Measurements from ENCODE around the gene PGP.
"Not testable (repeated sequence)": the region's sequence is repeated elsewhere in the genome, so short reads cannot be mapped to it uniquely, and the experiment has no call there.

PGP gene

DNA sequence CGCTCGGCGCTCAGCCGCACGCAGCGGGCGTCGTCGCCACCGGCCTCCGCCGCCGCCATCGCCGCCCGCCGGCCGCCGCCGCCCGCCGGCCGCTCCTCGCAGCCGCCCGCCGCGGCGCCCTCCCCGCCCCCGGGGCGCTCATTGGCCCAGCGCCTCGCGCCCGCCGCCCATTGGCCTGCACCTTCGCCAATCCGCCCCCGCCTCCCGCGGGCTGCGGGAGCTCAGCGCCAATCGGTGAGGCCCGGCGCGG is at the start of gene PGP:
PGP (minus strand) TSS at position 122 of the 250 bp plus-strand sequence; CDS start at position 59, 63 bp downstream.
- no peak for DNase-seq (ENCODE audit: low read depth)

DNA sequence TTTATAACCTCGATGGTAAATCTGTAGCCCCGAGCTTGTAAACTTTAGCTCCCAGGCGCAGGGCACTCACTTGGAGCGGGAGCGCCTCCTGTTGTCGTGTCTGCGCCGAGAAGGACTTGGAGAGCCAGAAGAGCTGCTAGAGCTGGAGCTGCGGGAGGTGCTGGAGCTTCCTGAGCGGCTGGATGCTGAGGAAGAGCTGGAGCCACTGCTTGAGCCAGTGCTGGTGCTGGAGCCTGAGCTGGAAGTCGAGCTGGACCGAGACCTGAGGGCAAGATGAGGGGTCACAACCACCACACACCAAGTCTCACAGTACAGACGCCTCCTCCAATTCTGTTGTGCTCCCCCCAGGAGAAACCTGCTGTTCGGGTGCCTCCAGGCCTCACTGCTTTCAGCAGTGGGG is 48.4 kb upstream of the PGP start:
- DNase-seq (ENCODE audit: low read depth) = not testable (repeated sequence)

GRCh38 chr16:2260250-2260649 is 45.6 kb upstream of the PGP start:
- no peak for DNase-seq (ENCODE audit: low read depth)

DNA sequence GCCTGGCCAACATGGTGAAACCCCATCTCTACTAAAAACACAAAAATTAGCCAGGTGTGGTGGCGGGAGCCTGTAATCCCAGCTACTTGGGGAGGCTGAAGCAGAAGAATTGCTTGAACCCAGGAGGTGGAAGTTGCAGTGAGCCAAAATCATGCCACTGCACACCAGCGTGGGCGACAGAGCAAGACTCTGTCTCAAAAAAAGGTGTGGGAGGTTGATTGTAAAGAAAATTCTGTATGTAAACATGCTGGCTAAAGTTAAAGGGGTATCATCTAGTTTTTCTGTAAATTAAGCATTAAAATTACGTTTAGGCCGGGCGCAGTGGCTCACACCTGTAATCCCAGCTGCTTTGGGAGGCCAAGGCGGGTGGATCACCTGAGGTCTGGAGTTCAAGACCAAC is 43.9 kb upstream of the PGP start:
- DNase-seq (ENCODE audit: low read depth) = not testable (repeated sequence)

GRCh38 chr16:2257726-2258125 is 43.1 kb upstream of the PGP start:
- DNase-seq (ENCODE audit: low read depth) = no peak

GRCh38 chr16:2256531-2257140 is 42.0 kb upstream of the PGP start:
- no peak for DNase-seq (ENCODE audit: low read depth)

DNA sequence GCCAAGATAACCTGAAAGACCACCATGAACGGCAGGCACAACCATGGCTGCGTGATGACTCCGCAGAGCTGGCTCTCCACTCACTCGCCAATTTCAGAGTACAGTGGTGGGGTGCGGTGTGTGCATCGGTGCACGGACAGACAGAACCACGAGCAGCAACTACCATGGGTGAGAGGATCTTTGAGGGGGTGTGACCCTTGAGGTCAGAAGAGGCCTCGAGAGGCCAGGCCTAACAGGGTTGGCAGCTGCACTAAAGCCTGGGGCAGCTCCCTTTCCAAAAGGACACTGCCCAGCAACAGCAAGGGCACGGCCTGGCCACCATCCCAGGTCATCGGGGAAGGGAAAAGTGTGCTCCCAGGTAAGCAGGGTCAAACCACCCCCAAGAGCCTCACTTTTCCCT is 38.7 kb upstream of the PGP start:
- no peak for DNase-seq (ENCODE audit: low read depth)

DNA sequence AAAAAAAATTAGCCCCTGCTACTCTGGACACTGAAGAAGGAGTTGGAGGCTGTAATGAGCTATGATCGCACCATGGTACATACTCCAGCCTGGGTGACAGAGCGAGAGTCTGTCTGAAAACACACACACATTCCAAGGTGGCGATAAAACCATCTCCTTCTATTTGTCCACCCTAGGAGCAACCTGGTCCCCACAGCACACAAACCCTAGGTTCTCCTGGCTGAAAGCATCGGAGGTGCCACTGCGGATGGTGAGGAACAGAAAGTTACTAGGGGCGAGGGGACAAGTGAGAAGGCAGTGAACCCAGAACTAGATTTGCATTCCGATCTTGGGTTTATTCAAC is 38.1 kb upstream of the PGP start:
- no peak for DNase-seq (ENCODE audit: low read depth)

- peak; percentile 71 for DNase-seq (ENCODE audit: low read depth)
These were observed 36.9 kb upstream of the PGP start, which contains the start of gene ECI1 for GRCh38 chr16:2251296-2252111. TSS of gene ECI1 (minus strand) at chr16:2251587. CDS start at chr16:2251566, 21 bp downstream.

DNA sequence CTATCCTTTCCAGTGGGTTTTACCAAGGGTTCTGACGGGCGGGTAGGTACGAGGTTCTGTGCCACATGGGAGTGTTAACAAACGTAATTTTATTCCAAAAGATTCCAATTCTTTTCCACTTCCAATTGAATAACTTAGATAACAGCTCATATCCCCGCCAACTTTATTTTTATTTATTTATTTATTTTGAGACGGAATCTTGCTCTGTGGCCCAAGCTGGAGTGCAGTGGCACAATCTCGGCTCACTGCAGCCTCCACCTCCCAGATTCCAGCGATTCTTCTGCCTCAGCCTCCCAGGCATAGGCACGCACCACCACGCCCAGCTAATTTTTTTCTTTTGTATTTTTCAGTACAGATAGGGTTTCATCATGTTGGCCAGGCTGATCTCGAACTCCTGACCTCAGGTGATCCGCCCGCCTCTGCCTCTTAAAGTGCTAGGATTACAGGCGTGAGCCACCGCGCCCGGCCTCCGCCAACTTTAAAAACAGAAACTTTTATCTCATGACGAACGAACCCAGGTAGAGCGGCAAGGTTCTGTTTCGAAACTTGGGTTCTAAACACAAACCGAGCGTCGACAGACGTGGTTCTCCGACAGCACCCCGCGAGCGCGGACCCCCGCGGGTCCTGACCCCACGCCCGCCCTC is 36.1 kb upstream of the PGP start:
- DNase-seq (ENCODE audit: low read depth) = peak; percentile 28

DNA sequence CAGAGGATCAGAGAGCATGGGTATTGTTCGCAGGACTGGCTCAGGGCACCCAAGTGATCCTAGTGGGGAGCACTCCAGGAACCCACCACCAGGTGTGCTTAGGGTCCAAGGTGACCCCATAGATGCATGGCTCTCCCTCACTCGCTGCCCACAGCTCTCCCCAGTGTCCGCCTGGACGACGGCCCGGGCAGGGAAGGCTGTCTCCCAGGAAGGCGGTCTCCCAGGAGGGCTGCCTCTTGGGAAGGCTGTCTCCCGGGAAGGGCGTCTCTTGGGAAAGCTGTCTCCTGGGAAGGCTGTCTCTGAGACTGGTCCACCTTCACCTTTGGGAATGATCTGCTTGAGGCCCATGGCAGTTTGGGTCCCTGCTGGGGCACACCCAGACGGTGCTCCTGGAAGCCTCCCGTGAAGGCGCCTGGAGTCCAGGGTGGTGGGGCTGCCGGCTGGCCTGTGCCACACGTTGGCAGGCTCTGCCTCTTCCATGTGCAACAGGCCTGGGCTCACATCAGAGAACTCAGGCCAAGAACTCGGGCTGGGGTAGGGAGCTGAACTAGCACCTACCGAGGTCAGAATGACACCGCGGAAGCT is 31.8 kb upstream of the PGP start:
- DNase-seq (ENCODE audit: low read depth) = no peak

DNA sequence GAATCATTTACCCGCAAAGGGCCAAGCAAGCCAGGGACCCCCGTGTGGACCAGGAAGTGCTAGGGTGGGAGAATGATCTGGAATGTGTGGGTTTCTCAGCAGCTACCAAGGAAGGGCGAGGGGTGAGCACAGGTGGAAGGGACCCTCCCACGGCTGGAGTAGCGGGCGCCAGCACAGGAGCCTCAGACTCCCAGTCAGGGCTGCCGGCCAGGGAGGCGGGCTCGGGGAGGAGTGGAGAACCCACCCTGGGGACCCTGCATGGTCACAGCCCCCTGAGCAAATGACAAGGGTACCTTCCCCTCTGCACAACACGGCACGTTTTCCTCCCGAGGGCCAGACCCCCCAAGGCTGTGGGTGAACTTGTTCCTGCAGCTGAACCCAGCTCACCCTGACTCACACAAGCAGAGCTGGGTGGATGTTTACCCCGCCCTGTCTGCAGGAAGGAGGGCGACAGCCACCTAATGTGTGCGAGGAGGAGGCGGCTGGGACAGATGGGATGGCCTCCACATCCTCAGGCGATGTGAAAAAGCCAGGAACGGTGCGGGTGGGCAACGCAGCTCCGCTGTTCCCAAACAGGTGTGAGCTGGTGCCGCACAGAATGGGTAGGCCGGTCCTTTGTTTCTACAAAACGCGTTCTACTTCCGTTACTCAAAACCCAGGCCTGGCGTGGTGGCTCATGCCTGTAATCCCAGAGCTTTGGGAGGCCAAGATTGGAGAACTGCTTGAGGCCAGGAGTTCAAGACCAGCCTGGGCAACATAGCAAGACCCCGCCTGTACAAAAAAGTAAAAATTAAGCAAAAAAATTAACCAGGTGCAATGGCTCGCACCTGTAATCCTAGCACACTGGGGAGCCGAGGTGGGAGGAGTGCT is 30.5 kb upstream of the PGP start:
- DNase-seq (ENCODE audit: low read depth) = no peak

- DNase-seq (ENCODE audit: low read depth) = no peak
These were observed 29.7 kb upstream of the PGP start for GRCh38 chr16:2244301-2244700.

DNA sequence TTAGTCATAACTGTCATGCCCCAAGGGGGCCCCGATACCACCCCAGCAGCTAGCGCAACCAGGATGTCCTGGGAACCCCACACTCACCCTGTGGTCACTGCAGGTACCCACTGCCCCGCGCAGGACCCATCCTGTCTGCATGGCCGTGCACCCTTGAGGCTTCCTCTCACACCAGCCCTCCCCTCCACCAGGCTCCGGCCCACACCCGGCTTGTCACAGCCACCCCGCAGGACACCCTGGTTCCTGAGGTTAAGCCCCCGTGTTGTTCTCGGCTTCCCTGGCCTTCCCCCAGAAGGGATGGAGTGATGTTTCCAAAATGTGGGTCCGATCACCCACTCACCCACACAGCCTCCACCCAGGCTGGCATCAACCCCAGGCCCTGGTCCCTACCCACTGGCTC is 29.1 kb upstream of the PGP start:
- DNase-seq (ENCODE audit: low read depth) = no peak

DNA sequence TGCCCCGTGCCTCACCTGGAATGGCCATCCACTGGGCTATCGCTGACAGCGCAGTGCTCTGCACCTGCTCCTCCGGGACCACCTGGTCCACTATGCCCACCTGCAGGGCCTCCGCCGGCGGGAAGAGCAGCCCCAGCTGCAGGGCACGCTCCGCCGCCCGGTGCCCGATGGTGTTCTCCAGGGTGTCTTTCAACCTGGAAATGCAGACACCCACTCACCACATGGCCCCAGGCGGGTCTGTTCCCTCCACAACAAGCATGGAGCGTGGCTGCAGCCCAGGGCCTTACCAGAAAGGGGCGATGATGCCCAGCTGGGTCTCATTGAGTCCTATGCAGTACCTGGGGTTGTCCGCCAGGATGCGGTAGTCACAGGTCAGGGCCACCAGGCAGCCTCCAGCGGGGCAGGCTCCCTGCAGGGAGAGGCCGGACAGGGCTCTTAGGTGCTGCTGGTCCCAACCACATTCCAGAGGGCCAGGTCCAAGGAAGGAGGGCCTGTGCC is 28.4 kb upstream of the PGP start:
- DNase-seq (ENCODE audit: low read depth) = no peak

DNA sequence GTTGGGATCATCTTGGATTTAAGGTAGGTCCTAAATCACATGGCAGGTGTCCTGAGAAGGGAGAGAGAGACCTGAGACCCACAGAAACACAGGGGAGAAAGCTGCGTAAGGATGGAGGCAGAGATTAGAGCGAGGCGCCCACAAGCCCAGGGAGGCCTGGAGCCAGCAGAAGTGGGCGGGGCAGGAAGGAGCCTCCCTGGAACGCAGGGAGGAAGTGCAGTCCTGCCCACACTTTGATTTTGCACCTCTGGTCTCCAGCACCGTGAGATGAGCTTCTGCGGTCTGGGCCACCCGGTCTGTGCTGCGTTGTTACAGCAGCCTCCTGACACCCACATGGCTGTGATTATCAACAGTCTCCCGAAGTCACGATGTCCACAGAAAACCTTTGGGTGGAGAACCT is 28.0 kb upstream of the PGP start:
- no peak for DNase-seq (ENCODE audit: low read depth)

DNA sequence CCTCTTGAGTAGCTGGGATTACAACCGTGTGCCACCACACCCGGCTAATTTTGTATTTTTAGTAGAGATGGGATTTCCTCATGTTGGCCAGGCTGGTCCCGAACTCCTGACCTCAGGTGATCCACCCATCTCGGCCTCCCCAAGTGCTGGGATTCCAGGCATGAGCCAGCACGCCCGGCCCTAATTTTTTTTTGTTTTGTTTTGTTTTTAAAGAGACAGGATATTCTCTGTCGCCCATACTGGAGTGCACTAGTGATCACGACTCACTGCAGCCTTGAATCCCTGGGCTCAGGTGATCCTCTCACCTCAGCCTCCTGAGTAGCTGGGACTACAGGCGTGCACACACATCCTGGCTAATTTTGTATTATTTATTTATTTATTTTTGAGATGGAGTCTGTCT is 25.7 kb upstream of the PGP start:
- not testable (repeated sequence) for DNase-seq (ENCODE audit: low read depth)

GRCh38 chr16:2238838-2239675 is 24.4 kb upstream of the PGP start:
- no peak for DNase-seq (ENCODE audit: low read depth)

DNA sequence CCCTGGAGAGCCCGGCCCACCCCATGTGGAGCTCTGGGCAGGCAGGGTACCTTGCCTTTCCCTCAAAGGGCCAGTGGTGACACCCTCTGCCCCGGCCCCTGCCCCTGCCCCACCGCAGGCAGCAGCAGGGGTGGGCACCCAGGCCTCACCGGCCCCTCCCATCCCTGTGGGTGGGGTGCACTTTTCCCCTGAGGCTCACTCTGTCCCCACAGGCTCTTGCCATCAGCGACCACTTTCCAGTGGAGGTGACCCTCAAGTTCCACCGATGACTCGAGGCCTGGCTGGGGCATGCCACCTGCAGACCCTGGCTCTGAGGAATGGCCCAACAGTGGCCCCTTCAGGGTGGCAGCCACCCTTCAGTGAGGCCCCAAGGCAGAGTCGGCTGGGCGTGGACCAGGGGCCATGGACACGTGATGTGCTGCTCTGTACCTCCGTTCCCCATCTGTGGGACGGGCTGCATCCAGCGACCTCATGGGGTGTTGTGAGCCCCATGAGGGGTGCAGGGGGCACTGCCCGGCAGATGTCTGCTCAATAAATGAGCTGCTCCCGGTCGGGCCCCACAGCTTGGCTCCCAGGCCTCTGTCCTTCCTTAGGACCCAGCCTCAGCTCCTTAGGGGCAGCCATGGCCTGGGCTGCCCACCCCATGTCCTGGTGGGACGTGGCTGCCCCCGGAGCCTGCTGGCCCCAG is 23.7 kb upstream of the PGP start:
- DNase-seq (ENCODE audit: low read depth) = no peak

DNA sequence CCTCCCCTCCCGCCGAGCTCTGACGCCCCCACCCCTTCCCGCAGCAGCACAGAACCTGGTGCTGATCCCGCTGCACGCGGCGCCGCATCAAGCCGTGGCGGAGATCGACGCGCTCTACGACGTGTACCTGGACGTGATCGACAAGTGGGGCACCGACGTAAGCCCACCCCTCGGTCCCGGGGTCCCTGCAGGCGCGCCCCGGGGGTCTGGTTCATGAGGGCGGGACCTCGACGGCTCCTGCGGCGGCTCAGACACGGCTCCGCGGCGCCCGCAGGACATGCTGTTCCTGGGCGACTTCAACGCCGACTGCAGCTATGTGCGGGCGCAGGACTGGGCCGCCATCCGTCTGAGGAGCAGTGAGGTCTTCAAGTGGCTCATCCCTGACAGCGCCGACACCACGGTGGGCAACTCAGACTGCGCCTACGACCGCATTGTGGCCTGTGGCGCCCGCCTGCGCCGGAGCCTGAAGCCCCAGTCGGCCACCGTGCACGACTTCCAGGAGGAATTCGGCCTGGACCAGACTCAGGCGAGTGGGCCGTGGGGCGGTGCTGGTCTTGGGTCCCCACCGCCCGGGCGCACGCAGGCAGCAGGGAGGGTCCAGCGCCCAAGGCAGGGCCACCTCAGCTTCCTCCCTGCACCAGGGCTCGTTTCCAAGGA is 23.0 kb upstream of the PGP start:
- DNase-seq (ENCODE audit: low read depth) = no peak

Data from activated T-cell treated with anti-CD3 and anti-CD28 coated beads for 24 hours (primary cell).